ENCODE data around the gene TRIP10. TPM values are rescaled to one million over a fixed set of nuclear protein-coding genes. Genes with fewer than 3 reads are reported as not detected.
"Not testable (repeated sequence)": the region's sequence is repeated elsewhere in the genome, so short reads cannot be mapped to it uniquely, and the experiment has no call there.

Gene TRIP10, protein sequence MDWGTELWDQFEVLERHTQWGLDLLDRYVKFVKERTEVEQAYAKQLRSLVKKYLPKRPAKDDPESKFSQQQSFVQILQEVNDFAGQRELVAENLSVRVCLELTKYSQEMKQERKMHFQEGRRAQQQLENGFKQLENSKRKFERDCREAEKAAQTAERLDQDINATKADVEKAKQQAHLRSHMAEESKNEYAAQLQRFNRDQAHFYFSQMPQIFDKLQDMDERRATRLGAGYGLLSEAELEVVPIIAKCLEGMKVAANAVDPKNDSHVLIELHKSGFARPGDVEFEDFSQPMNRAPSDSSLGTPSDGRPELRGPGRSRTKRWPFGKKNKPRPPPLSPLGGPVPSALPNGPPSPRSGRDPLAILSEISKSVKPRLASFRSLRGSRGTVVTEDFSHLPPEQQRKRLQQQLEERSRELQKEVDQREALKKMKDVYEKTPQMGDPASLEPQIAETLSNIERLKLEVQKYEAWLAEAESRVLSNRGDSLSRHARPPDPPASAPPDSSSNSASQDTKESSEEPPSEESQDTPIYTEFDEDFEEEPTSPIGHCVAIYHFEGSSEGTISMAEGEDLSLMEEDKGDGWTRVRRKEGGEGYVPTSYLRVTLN
- 10.4 and 42.0 TPM in 2 replicates for polyA plus RNA-seq (2014; cell fraction: cytosol; rRNA removed)
- polyA plus RNA-seq (2014; cell fraction: nucleus; rRNA removed), result 11.9 and 16.9 TPM in 2 replicates

DNA sequence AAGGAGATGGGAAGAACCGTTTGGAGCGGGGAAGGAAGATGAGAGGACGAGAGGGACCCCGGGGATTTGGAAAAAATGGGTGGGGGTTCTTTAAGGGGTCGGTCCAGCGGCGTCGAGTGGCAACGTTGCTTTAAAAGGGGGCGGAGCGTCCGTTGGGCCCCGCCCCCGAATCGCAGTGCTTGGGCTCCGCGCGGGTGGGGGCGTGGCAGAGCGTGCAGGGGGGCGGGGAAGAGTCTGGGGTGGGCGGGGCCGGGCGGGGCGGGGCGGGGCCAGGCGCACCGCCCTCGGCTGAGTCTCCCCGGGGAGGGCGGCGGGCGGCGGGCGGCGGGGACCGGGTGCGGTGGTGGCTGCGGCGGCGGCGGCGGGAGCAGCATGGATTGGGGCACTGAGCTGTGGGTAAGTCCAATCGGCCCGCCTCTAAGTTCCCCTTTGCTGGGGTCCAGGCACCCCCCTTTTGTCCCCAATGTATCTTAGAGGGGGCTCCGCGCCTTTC, at the start of gene TRIP10:
Gene TRIP10 (plus strand): TSS at position 291 of the 493 bp plus-strand sequence. CDS start 82 bp downstream, at position 373.
- peak; percentile 70 for DNase-seq (ENCODE audit: low spot score)

DNA sequence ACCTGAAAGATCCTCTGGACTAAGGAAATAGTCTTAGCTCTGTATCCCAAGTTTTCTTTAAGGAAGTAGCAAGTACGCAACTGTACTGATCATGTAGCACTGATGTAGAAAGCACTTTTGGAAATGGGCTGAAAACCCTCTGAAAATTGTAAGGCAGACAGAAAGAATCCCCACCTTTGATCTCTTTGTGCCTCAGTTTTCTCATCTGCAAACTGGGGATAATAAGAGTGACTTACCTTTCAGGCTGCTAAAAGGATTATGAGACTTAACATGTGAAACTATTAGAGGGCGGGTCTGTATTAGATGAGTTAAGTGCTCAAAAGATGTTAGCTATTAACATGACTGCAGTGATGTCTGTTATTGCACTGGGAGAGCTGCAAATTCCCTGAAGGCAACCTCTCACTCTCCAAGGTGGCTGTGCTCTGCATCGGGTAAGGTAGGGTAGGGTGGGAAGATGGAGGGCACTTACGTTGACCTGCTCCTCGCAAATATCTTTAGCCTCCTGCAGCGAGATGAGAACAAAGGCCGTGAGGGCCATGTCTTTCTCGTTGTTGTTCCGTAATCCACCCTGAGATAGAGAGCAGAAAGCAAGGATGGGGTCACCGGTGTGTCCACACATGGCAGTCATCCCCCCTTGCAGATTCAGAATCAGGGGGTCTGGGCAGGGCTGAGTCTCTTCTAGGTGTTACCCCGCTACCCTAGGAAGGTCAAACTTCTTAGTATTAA, 49.2 kb upstream of the TRIP10 start:
- DNase-seq (ENCODE audit: low spot score), result no peak

DNA sequence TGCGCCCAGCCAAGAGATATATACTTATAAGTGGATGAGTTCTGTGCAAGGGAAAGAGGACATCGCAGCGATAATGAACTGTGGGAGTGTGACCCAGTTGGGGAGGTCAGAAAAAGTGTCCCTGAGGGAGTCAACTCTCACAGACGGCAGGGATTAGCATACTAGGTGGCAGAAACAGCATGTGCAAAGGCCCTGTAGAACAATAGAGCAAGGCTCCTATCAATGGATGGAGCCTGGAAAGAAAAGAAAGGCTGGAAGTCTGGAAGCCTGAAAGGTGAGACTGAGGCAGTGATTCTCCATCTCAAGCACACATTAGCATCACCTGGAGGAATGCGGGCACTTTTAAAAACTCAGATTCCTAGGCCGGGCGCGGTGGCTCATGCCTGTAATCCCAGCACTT, 48.1 kb upstream of the TRIP10 start:
- DNase-seq (ENCODE audit: low spot score), result no peak

DNA sequence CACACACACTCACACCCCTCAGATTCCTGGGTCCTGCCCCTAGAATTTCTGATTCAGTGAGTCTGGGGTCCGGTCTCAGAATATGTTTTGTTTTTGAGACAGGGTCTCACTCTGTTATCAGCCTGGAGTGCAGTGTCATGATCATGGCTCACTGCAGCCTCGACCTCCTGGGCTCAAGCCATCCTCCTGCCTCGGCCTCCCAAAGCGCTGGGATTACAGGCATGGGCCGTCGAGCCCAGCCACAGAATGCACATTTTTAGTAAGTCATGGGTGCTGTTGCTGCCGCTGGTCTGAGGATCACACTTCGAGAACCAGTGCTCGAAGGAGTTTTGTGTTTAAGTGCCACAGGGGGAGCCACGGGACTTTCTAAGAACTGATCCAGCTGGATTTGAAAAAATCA, 47.5 kb upstream of the TRIP10 start:
- no peak for DNase-seq (ENCODE audit: low spot score)

DNA sequence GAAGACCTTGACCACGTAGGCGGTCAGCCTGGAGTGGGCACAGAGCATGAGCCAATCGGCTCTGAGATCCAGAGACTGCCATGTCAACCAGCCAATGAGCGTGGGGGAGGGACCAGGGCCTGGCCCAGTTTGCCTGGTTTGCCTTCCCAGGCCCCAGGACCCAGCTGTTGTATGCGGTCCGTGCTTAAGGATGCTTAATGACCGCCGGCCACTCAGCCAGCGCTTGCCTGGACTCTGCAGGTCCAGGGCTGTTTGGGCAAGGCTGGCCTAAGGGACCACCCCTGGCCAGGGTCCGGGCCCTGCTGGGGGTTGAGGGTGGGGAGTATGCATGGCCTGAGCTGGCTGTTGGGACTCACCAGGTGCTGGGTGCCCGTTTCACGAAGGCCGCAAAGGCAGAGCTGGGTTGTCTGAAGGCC, 46.4 kb upstream of the TRIP10 start:
- DNase-seq (ENCODE audit: low spot score), result no peak

DNA sequence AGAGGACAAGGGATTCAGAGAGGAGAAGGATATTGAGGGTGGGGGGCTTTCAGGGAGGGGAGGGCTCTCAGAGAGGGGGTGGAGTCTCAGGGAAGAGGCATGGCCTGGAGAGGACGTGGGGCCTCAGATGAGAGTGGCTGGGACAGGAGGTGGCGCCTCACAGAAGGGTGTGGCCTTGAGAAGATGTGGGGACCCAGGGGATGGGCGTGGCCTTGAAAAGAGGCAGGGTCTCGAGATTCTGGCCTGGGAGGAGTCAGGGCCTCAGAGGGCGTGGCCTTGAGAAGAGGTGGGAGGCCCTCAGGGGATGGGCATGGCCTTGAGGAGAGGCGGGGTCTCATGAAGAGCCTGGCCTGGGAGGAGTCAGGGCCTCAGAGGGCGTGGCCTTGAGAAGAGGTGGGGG, 45.8 kb upstream of the TRIP10 start:
- DNase-seq (ENCODE audit: low spot score), result no peak

DNA sequence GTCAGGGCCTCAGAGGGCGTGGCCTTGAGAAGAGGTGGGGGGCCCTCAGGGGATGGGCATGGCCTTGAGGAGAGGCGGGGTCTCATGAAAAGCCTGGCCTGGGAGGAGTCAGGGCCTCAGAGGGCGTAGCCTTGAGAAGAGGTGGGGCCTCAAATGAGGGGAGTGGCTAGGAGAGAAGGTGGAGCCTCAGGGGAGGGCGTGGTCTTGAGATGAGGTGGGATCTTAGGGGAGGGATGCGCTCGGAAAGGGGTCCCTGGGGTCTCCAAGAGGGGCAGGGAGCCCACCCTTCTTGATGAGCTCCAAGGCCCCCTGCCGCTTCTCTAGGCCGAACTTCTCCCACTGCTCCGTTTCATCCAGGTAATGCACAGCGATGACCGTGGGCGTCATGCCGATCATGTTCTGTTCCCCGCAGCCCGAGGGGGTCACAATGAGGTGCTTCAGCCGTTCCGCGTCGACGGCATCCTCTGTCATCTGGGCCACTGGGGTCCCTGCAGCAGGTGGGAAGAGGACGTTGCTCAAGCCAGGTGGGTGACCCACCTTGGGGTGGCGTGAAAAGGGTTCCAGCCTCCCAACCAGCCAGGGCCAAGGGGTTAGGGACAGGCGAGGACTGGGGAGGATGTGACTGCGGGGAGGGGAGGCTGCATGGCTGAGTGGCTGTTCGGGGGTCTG, 45.2 kb upstream of the TRIP10 start:
- DNase-seq (ENCODE audit: low spot score), result no peak

DNA sequence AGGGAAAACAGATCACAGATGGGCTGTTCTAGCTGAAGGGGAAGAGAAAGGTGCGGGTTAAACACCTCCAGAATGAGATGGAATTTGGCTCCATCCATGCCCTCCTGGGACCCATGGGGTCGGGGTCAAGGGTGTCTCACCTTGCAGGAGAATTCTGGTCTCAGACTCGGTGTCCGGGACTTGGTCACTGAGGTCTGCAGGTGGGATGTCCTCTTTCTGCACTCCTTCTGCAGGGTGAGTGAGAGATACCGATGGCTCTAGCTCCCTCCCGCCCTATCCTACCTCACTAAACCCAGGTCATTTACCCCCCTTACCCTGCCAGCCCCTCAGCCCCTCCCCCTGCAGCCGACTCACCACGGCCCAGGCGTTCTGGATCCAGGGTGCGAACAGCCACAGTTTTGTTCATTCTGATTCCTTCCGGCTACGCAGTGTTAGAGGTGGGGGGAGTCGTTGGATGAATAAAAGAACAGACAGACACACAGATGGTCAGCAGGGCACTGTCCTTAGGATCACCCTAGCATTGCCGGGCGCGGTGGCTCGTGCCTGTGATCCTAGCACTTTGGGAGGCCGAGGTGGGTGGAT, 43.1 kb upstream of the TRIP10 start:
- DNase-seq (ENCODE audit: low spot score), result no peak

DNA sequence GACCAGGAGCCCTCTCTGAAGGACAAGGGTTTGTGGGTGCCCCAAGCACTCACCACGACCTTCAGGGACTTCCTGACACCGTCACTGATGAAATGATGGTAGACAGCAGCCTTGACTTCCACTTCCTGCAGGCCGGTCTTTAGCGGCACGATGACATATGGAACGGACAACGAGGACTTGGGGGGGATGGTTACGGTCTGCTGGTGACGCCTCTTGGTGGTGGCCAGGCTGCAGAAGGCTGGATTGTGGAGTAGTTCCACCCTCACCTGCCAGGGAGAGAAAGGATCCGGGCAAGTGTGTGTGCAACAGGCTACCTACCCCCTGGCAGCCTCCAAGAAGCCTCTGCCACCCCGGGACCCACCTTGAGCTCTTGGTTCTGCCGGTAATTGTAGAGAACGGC, 42.2 kb upstream of the TRIP10 start:
- DNase-seq (ENCODE audit: low spot score), result no peak

DNA sequence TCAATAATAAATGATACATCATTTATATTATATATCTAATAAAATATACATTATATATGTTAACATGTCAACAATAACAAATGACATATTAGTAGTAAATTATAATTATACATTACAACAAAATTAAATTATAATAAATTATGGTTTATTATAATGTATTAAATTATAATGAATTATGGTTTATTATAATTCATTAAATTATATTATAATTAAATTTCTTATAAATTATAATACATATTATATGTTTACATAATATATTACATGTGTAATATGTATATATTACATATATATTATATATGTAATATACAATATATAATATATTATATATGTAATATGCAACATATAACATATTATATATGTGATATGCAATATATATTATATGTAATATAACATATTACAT, 39.5 kb upstream of the TRIP10 start:
- DNase-seq (ENCODE audit: low spot score), result no peak

DNA sequence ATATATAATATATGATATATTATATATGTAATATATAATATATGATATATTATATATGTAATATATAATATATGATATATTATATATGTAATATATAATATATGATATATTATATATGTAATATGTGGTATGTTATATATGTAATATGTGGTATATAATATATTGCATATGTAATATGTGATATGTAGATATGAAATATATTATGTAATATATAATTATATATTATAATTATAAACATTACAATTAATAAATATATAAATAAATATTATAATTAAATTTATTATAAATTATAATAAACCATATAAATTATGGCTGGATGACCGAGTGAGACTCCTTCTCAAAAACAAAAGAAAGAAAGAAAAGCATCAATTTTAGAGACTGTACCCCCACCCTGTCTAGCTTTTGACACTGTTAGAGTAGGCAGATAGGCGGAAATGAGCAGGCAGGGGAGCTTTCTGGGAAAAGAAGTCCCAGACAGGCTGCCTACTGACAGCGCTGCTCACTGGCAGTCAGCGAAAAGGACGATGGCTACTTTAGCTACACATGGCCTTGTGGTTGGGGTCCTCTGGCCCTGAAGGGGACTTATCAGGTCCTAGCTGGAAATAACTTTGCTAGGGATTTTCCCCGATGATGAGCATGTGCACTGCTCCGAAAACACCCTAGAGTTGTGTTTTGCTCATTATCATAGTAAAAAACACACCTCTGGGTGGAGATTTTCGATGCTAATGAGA, 38.7 kb upstream of the TRIP10 start:
- DNase-seq (ENCODE audit: low spot score), result no peak

DNA sequence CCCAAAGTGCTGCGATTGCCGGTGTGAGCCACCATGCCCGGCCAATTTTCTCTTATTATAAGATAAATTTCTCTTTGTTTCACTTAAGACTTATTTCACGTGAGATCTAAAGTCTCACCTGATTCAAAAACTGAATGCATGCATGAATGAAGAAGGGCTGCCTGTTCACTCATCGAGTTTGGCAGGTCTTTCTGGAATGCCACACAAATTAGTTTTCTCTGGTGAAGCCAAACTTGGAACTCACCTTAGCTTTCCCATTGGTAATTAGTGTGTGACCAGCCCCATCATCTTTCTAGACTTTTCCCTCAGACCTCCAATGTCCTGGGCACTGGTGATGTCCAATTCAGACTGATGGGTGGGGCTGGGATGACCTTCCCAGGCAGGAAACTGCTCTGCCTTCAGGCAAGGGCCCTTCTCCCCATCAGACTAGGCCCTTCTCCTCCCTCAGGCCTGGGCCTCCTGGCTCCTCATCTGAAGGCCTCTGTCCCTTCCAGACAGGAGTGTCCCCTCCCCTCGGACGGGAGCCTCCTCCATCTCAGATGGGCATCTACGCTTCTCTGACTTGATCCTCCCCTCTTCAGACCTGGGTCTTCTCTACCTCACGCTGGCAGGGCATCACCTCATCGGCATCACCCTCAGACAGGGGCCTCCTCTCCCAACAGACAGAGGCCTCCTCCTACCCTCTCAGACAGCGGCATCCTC, 33.4 kb upstream of the TRIP10 start:
- DNase-seq (ENCODE audit: low spot score), result no peak

DNA sequence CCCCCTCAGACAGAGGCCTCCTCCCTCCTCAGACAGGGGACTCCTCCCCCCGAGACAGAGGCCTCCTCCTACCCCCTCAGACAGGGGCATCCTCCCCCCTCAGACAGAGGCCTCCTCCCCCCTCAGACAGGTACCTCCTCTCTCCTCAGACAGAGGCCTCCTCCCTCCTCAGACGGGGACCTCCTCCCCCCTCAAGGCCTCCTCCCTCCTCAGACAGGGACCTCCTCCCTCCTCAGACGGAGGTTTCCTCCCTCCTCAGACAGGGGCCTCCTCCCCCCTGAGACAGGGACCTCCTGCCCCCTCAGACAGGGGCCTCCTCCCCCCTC, 32.9 kb upstream of the TRIP10 start:
- no peak for DNase-seq (ENCODE audit: low spot score)

DNA sequence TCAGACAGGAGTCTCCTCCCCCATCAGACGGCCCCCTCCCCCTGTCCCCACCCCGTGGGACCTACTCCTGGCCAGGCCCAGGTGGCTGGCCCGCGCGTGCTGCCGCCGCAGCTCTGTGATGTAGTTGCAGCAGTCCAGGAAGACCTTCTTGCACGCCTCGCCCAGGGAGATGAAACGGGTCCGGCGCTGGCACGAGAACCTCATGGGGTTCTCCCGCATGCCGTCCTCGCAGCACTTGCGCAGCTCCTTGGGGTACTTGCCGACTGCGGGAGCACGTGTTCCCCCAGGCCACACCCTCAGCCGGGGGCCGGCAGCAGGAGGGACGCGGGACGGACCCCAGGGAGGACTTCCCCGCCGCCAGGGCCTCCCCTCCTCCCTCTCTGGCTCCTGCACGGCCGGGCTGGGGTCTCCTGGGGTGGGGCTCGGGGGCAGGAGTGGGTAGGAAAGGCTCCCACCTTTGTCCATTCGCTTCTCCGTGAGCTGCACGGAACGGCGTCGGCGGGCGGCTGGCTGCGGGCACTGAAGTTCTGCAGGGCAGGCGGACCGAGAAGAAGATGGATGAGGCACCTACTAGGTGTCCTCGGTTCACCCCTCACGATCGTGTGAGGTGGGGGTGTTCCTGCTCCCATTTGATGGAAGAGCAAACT, 32.3 kb upstream of the TRIP10 start:
- DNase-seq (ENCODE audit: low spot score), result no peak

DNA sequence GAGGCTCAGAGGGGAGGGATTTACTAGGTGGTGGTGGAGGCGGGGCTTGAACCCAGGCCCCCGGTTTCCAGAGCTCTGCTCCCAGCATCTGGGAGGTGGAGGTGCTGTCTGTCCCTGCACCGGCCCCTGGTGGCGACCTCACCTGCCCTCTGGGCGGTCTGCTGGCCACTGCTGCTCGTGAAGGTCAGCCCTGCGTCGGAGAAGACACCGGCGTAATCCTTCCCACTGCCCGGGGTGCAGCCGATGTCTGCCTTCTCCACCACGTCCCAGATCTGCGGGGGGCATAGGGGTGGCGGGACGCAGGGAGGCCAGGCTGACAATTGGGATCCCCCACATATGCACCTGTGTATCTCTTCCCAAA, 31.8 kb upstream of the TRIP10 start:
- no peak for DNase-seq (ENCODE audit: low spot score)

DNA sequence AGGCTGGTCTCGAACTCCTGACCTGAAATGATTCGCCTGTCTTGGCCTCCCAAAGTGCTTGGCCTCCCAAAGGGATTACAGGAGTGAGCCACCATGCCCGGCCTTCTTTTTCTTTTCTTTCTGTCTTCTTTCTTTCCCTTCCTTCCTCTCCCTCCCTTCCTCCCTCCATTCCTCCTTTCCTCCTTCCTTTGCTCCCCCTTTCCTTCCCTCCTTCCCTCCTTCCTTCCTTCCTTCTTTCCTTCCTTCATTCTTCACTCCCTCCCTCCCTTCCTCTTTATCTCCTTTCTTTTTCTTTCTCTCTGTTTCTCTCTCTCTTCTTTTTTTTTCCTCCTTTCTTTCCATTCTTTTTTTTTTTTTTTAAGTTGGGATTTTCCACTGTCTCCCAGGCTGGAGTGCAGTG, 31.1 kb upstream of the TRIP10 start:
- no peak for DNase-seq (ENCODE audit: low spot score)

DNA sequence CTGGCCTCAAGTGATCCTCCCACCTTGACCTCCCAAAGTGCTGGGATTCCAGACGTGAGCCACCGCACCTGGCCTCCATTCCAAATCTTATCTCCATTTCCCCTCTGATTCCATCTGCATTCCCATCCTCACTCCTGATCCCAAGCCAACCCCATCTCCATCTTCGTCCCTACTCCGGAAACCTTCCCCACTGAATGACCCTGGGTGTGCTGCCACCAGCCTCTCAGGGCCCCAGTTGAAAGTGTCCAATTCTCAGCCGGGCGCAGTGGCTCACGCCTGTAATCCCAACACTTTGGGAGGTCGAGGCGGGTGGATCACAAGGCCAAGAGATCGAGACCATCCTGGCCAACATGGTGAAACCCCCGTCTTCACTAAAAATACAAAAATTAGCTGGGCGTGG, 30.6 kb upstream of the TRIP10 start:
- DNase-seq (ENCODE audit: low spot score), result not testable (repeated sequence)

DNA sequence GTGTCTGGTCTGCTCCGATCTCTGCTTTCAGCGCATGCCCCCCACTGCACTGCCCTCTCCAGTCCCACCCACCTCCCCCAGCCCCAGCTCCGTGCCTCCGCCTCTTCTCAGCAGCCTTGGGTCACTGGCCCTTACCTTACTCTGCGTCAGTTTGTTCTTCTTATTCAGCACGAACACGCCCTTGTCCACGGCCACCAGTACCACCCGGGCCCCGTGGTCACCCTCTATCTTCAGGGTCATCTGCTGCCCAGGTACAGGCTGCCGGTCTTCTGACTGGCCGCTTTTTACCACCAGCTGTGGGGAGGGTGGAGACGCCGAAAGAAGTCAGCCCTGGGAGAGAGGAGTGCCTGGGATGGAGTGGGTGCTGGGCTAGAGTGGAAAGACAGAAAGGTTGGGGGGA, 29.9 kb upstream of the TRIP10 start:
- DNase-seq (ENCODE audit: low spot score), result no peak

DNA sequence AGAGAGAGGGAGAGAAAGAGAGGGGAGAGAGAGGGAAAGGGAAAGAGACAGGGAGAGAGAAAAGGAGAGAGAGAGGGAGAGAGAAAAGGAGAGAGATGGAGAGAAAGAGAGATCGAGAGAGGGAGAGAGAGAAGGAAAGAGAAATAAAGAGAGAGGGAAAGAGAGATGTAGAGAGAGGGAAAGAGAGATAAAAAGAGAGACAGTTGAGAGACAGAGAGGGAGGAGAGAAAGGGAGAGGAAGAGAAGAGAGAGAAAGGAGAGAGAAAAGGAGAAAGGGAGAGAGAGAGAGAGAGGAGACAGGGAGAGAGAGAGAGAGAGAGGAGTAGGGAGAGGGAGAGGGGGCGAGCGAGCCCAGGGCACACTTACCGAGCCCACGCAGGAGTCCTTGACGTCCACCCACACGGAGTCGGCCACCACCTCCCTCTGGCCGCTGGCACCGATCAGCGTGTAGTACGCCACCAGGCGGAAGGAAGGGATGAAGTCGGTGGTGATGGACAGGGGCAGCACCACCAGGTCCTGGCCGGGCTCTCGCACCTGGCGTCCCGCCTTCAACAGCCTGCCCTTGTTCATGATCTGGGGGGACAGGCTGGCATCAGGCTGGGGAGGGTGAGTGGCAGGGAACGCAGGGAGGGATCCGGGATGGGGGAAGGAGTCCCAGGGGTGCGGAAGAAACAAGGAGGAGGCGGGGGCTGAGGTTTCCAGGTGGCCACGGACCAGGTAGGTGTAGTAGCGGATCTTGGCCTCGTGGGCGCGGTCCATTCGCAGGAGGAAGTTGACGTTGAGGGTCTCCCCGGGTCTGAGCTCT, 29.0 kb upstream of the TRIP10 start:
- DNase-seq (ENCODE audit: low spot score), result no peak

All from SK-N-DZ (cell line).